GM12878 (cell line): ENCODE measurements around the gene KIRREL2. TPM values are rescaled to one million over a fixed set of nuclear protein-coding genes. Genes with fewer than 3 reads are reported as not detected.
A peak's percentile ranks its signal among the peaks of the same experiment; 100 is the strongest.

Source experiments
- ATAC-seq: fragments of 200-7000 bp; cut with Tn5 transposase; 3 replicates; pipeline ENCODE4 v1.9.1; 2020; ENCODE audit warnings: mild to moderate bottlenecking, moderate library complexity
- BruUV-seq: library from RNA; stranded (reverse); fragments of 400-500 nt; replicated peaks from 2 replicates; lab custom pipeline; 2021; lab: Mats Ljungman, UMichigan
- CTCF ChIA-PET: fragments of 300-600 bp; sonication (Branson Sonifier 250); formaldehyde crosslinking; extraction: SDS; loops from one replicate; lab custom pipeline; 2021; ENCODE audit warnings: inconsistent platforms; lab: Yijun Ruan, JAX
- POLR2A ChIA-PET: fragments of 350-600 bp; formaldehyde crosslinking; extraction: SDS; loops from one replicate; lab custom pipeline; 2021; ENCODE audit warnings: inconsistent platforms; lab: Charles Lee
- RAD21 ChIA-PET: fragments of 300-600 bp; sonication (Branson Sonifier 250); formaldehyde crosslinking; loops from one replicate; lab custom pipeline; 2023; ENCODE audit warnings: antibody characterized with exemption; ENCODE audit not compliant: unreplicated experiment; lab: Charles Lee
- SMC1A ChIA-PET: fragments of 300-600 bp; sonication (Branson Sonifier 250); formaldehyde crosslinking; loops from one replicate; lab custom pipeline; 2023; ENCODE audit not compliant: unreplicated experiment, uncharacterized antibody; lab: Charles Lee
- DNase-seq: peaks from one replicate; pipeline ENCODE4 v3.0.0-alpha.2; 2011; ENCODE audit warnings: low read depth, low spot score
- FAIRE-seq: peaks from 3 replicates; lab custom pipeline; 2011; peaks lifted over from hg19 to GRCh38; lab: Jason Lieb, UNC
- H2AFZ ChIP-seq: 2 replicates; pipeline ENCODE4 v1.6.0; 2011; ENCODE audit warnings: low read depth, low read length, control low read depth; ENCODE audit not compliant: control insufficient read depth
- H3K27ac ChIP-seq: 2 replicates; pipeline ENCODE4 v1.5.1; 2011; ENCODE audit warnings: control low read depth; ENCODE audit not compliant: control insufficient read depth, insufficient read depth
- H3K27me3 ChIP-seq, 2 experiments: replicated peaks in 1 of 2; 2 replicates each; pipeline versions ENCODE4 v1.6.0 to v1.6.1; 2011; ENCODE audit warnings: low read length in 1 of 2; ENCODE audit not compliant: control insufficient read depth in 2 of 2, insufficient read depth in 2 of 2
- H3K36me3 ChIP-seq, 2 experiments: 2 replicates each; pipeline ENCODE4 v1.5.1; 2011; ENCODE audit warnings: low read length in 1 of 2; ENCODE audit not compliant: control insufficient read depth in 2 of 2, insufficient read depth in 2 of 2
- H3K4me1 ChIP-seq: 2 replicates; pipeline ENCODE4 v1.6.1; 2011; ENCODE audit warnings: mild to moderate bottlenecking, low read length, moderate library complexity, mixed read lengths; ENCODE audit not compliant: control insufficient read depth, insufficient read depth
- H3K4me2 ChIP-seq: 2 replicates; pipeline ENCODE4 v1.6.0; 2011; ENCODE audit warnings: control low read depth; ENCODE audit not compliant: control insufficient read depth, insufficient read depth
- H3K4me3 ChIP-seq: fragments of 200-600 bp; sonication (generic); 2 replicates; pipeline ENCODE4 v1.5.1; 2016
- H3K79me2 ChIP-seq: 2 replicates; pipeline ENCODE4 v1.6.0; 2011; ENCODE audit warnings: low read length; ENCODE audit not compliant: control insufficient read depth, insufficient read depth
- H3K9ac ChIP-seq: 2 replicates; pipeline ENCODE4 v1.8.0; 2011; ENCODE audit warnings: low read length, control low read depth, mixed read lengths; ENCODE audit not compliant: control insufficient read depth, insufficient read depth
- H3K9me3 ChIP-seq: replicated peaks from 3 replicates; pipeline ENCODE4 v1.5.1; 2011; ENCODE audit warnings: mild to moderate bottlenecking, low read length; ENCODE audit not compliant: control insufficient read depth, insufficient read depth
- H4K20me1 ChIP-seq: 2 replicates; pipeline ENCODE4 v1.6.0; 2011; ENCODE audit not compliant: control insufficient read depth, insufficient read depth
- CBFB ChIP-seq: IDR thresholded peaks from 2 replicates; pipeline ENCODE4 v1.6.1; 2016; ENCODE audit warnings: antibody characterized with exemption, low read depth
- CEBPB ChIP-seq, 2 experiments: fragments of 150-350 bp in 1 of 2; IDR thresholded peaks; 2 replicates each; pipeline ENCODE4 v1.6.1; 2012 to 2014; ENCODE audit warnings: low read depth in 2 of 2, low read length in 2 of 2, borderline replicate concordance in 1 of 2, inconsistent platforms in 1 of 2
- CEBPZ ChIP-seq: fragments of 150-350 bp; IDR thresholded peaks from 2 replicates; pipeline ENCODE4 v1.6.1; 2016; ENCODE audit warnings: low read depth, low read length
- CREM ChIP-seq: IDR thresholded peaks from 2 replicates; pipeline ENCODE4 v1.6.1; 2014; ENCODE audit warnings: antibody characterized with exemption, low read depth
- ELK1 ChIP-seq: IDR thresholded peaks from 2 replicates; pipeline ENCODE4 v1.6.1; 2012; ENCODE audit warnings: low read depth, low read length, improper control_type of control experiment
- GATAD2B ChIP-seq: fragments of 450-650 bp; conservative IDR thresholded peaks from 2 replicates; pipeline ENCODE4 v1.6.1; 2017; ENCODE audit warnings: low read depth, mild to moderate bottlenecking, moderate library complexity
- HDAC6 ChIP-seq: fragments of 200-600 bp; sonication (generic); IDR thresholded peaks from one replicate; pipeline ENCODE4 v1.8.0; 2017; ENCODE audit warnings: antibody characterized with exemption; ENCODE audit not compliant: unreplicated experiment
- MXI1 ChIP-seq: fragments of 150-350 bp; IDR thresholded peaks from 2 replicates; pipeline ENCODE4 v1.6.1; 2011; ENCODE audit warnings: low read depth, mild to moderate bottlenecking, inconsistent platforms, low read length, improper control_type of control experiment
- NFYB ChIP-seq: IDR thresholded peaks from 2 replicates; pipeline ENCODE4 v1.6.1; 2011; ENCODE audit warnings: low read depth, mild to moderate bottlenecking, low read length, improper control_type of control experiment, moderate library complexity; ENCODE audit not compliant: insufficient read depth
- NR2C2 ChIP-seq: IDR thresholded peaks from 2 replicates; pipeline ENCODE4 v1.6.1; 2011; ENCODE audit warnings: borderline replicate concordance, low read depth; ENCODE audit not compliant: control insufficient read depth, insufficient read length
- NR2F1 ChIP-seq: fragments of 450-650 bp; conservative IDR thresholded peaks from 2 replicates; pipeline ENCODE4 v1.6.1; 2017; ENCODE audit warnings: mild to moderate bottlenecking
- PML ChIP-seq: IDR thresholded peaks from 2 replicates; pipeline ENCODE4 v1.6.1; 2012; ENCODE audit warnings: low read length, inconsistent platforms
- POLR2A ChIP-seq: IDR thresholded peaks from 2 replicates; pipeline ENCODE4 v1.6.1; 2011; ENCODE audit warnings: low read depth, mild to moderate bottlenecking, low read length
- SIX5 ChIP-seq: IDR thresholded peaks from 2 replicates; pipeline ENCODE4 v1.6.1; 2011; ENCODE audit warnings: mild to moderate bottlenecking, low read depth, low read length, moderate library complexity; ENCODE audit not compliant: severe bottlenecking
- ZBTB33 ChIP-seq: fragments of 450-650 bp; IDR thresholded peaks from 2 replicates; pipeline ENCODE4 v1.6.1; 2017; ENCODE audit warnings: mild to moderate bottlenecking
- ZNF207 ChIP-seq: fragments of 450-650 bp; IDR thresholded peaks from 2 replicates; pipeline ENCODE4 v1.6.1; 2014; ENCODE audit warnings: antibody characterized with exemption, mild to moderate bottlenecking, borderline replicate concordance
- ZNF384 ChIP-seq: IDR thresholded peaks from 2 replicates; pipeline ENCODE4 v1.6.1; 2012; ENCODE audit warnings: low read depth, mild to moderate bottlenecking, low read length, improper control_type of control experiment, borderline replicate concordance
- WGBS: methylation state at CpG from one replicate; pipeline ENCODE4 v1.1.6; 2016; ENCODE audit warnings: low lambda C conversion rate; ENCODE audit not compliant: insufficient replicate concordance, insufficient coverage; ENCODE audit errors: missing lambda C conversion rate; 5-methylcytosine and 5-hydroxymethylcytosine counted together
- in situ Hi-C: fragments of 300-500 bp; cut with MboI; formaldehyde crosslinking; loops from 9 replicates; pipeline ENCODE4 v1.14.3; 2018; ENCODE audit warnings: mixed read lengths
- intact Hi-C: fragments of 100-400 bp; cut with micrococcal nuclease; formaldehyde crosslinking; loops from one replicate; pipeline ENCODE4 v1.14.2; 2022; ENCODE audit not compliant: unreplicated experiment
- polyA plus RNA-seq, 11 experiments: library from polyadenylated mRNA; depleted of rRNA in 4 of 11; unstranded in 6 of 11; stranded (reverse) in 5 of 11; fragments of >200 nt; fragmentation: Nextera tagmentation in 4 of 11; fragmentation: Illumina TruSeq in 1 of 11; extraction: Ambion mirVana in 4 of 11; extraction: Trizol in 1 of 11; gene quantifications; 1 replicate in 1 of 11; 2 replicates in 10 of 11; pipeline versions ENCODE4 v1.2.1 to v1.2.3, GENCODE V29; 2011 to 2016; ENCODE audit warnings: inconsistent platforms in 2 of 11, missing spikeins in 2 of 11, low read depth in 1 of 11
- total RNA-seq, 4 experiments: library from RNA; depleted of rRNA in 3 of 4; stranded (reverse); fragments of >200 nt in 3 of 4; fragmentation: Illumina TruSeq in 1 of 4; extraction: Trizol in 1 of 4; gene quantifications; 2 replicates each; pipeline versions ENCODE4 v1.2.1 to v1.2.3, GENCODE V29; 2013 to 2021

Gene KIRREL2
- total and polyA plus RNA-seq, 10 of the 15 experiments (the other 5 are each of a cell fraction or from before 2014, with no cell fraction given) = 0.03 to 0.06 TPM; not detected in 8

- H3K27ac ChIP-seq = peak overlapping the region; percentile 96
- ATAC-seq (no peak), FAIRE-seq (no peak), DNase-seq (no peak)
- in situ Hi-C loops = loop anchor here (10.0 kb wide), 1 partner anchor 568 kb away; no protein-coding TSS in a partner anchor
- RAD21 ChIA-PET = interaction anchor here (0.9 to 4.9 kb wide), 3 partner anchors 21 to 191 kb away, joined by 4 to 37 read pairs (median 4); no protein-coding TSS in a partner anchor
- H3K4me1 ChIP-seq = peaks cover 34% of the 10 kb centered on the region
- CTCF ChIA-PET = interaction anchor here (3.1 kb wide), 1 partner anchor 27 kb away, joined by 13 read pairs; no protein-coding TSS in a partner anchor
- H2AFZ ChIP-seq = no peak overlapping the region
- WGBS = 48% methylated on average over 10 of the region's 10 CpGs
- POLR2A ChIA-PET = interaction anchor here (0.5 to 2.4 kb wide), 7 partner anchors 10 to 208 kb away, joined by 3 to 22 read pairs (median 4); partner anchors contain the start of gene LIN37
- no peaks in the 10 kb centered on the region for H3K27me3 ChIP-seq
- H3K9me3 ChIP-seq = no peaks in the 10 kb centered on the region
- intact Hi-C loops = loop anchor here (5.0 kb wide), 1 partner anchor 191 kb away; no protein-coding TSS in a partner anchor
- H3K9ac ChIP-seq = peak overlapping the region; percentile 82
- H3K79me2 ChIP-seq = peaks cover 28% of the 10 kb centered on the region
- SMC1A ChIA-PET = interaction anchor here (0.7 to 2.2 kb wide), 6 partner anchors 9 to 201 kb away, joined by 3 to 8 read pairs (median 4); no protein-coding TSS in a partner anchor
- BruUV-seq = no TSS peak
- H3K4me2 ChIP-seq = peak overlapping the region; percentile 98
- no peaks in the 10 kb centered on the region for H3K36me3 ChIP-seq
- H4K20me1 ChIP-seq = no peaks in the 10 kb centered on the region
- H3K4me3 ChIP-seq = peak overlapping the region; percentile 96
- TF ChIP-seq CEBPZ (no peak), GATAD2B (no peak), CREM (no peak), NFYB (no peak), ZNF384 (no peak), ZBTB33 (no peak), PML (no peak), NR2C2 (no peak), CBFB (no peak), MXI1 (no peak), POLR2A (no peak), ELK1 (no peak), ZNF207 (no peak), SIX5 (no peak), NR2F1 (no peak), HDAC6 (no peak), CEBPB (IDR thresholded peaks at IDR 0.05; ENCODE audit: borderline replicate concordance in 1 of 2, low read depth in 2 of 2, low read length in 2 of 2) (no peak)
Measured at GRCh38 chr19:35902870-35903475, 46.3 kb downstream of the KIRREL2 start.
